WERI-Rb-1 (cell line): ENCODE data around the gene SPOCK1.

ENCODE experiments used
- DNase-seq: peaks from one replicate; pipeline ENCODE4 v3.0.0-alpha.2; 2020
- H3K27ac ChIP-seq: fragments of 250-450 bp; sonication (Bioruptor Pico); 2 replicates; pipeline ENCODE4 v1.5.1; 2020; ENCODE audit warnings: mild to moderate bottlenecking, moderate library complexity
- H3K27me3 ChIP-seq: fragments of 250-450 bp; sonication (Bioruptor Pico); 2 replicates; pipeline ENCODE4 v1.5.1; 2021; ENCODE audit warnings: mild to moderate bottlenecking, low read depth, moderate library complexity; ENCODE audit not compliant: insufficient read depth, severe bottlenecking
- H3K36me3 ChIP-seq: fragments of 250-450 bp; sonication (Bioruptor Pico); 2 replicates; pipeline ENCODE4 v1.5.1; 2020; ENCODE audit warnings: mild to moderate bottlenecking, moderate library complexity
- H3K4me3 ChIP-seq: 2 replicates; pipeline ENCODE4 v1.5.1; 2011; ENCODE audit warnings: low read depth, mild to moderate bottlenecking, control low read depth, low read length
- H3K9me3 ChIP-seq: fragments of 250-450 bp; sonication (Bioruptor Pico); 2 replicates; pipeline ENCODE4 v1.5.1; 2021; ENCODE audit warnings: mild to moderate bottlenecking, moderate library complexity; ENCODE audit not compliant: severe bottlenecking
- TF ChIP-seq, protein P1 (sequence below): IDR thresholded peaks from 2 replicates; pipeline ENCODE4 v1.5.1; 2011; ENCODE audit warnings: low read depth, mild to moderate bottlenecking, control low read depth, inconsistent platforms, low read length

Gene SPOCK1

DNA sequence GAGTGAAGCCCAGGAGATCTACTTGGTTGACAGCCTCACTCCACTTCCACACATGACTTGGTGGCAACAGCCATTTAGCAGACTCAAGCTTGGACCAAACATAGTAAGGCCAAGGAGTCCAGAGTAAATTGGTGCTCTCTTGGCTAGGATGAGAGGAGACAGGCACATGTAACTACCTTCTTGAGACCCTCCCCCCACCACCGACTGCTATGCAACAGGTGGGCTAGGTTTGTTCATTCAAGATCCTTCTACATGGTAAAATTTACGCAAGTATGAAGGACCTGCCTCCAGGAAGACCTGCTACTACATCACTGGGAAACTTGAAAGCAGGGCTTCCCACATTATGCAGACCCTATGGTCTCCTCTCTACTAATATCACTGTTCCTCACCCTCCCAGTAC, 442.4 kb downstream of the SPOCK1 start:
- Histone ChIP-seq H3K27me3 (no peaks in the 10 kb centered on the region), H3K9me3 (no peaks in the 10 kb centered on the region), H3K27ac (no peak overlapping the region), H3K4me3 (no peak overlapping the region), H3K36me3 (no peaks in the 10 kb centered on the region)
- DNase-seq = no peak
- TF ChIP-seq, protein P1, sequence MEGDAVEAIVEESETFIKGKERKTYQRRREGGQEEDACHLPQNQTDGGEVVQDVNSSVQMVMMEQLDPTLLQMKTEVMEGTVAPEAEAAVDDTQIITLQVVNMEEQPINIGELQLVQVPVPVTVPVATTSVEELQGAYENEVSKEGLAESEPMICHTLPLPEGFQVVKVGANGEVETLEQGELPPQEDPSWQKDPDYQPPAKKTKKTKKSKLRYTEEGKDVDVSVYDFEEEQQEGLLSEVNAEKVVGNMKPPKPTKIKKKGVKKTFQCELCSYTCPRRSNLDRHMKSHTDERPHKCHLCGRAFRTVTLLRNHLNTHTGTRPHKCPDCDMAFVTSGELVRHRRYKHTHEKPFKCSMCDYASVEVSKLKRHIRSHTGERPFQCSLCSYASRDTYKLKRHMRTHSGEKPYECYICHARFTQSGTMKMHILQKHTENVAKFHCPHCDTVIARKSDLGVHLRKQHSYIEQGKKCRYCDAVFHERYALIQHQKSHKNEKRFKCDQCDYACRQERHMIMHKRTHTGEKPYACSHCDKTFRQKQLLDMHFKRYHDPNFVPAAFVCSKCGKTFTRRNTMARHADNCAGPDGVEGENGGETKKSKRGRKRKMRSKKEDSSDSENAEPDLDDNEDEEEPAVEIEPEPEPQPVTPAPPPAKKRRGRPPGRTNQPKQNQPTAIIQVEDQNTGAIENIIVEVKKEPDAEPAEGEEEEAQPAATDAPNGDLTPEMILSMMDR = no peak

DNA sequence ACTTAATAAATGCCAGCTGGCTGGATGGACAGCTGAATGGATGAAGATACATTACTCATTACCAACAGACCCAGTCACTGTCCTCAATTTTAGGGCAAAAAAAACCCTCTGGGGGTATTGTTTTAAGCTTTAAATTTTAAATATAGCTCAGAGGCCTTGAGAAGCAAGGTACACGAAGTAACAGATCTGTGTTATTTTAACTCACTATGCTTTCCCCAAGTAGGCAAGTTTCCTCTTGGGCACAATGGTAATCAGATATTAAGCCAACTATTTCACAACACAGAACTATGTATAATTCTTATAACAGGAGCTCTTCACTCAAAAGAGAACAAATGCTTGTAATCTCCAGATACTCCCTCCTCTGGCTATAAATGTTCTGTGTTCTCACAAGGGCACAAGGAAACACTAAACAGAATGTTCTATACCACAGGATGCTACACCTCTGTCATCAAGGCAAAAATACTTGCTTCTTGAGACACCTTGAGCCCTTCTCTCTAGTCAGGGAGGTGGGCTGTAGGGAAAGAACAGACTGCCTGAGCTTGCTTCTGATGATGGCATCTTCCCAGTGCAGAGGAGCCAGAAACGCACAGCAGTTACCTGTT, 443.8 kb downstream of the SPOCK1 start:
- H3K9me3 ChIP-seq = no peaks in the 10 kb centered on the region
- no peak overlapping the region for H3K4me3 ChIP-seq
- TF ChIP-seq, protein P1 = no peak
- H3K27me3 ChIP-seq = no peaks in the 10 kb centered on the region
- no peak for DNase-seq
- no peaks in the 10 kb centered on the region for H3K36me3 ChIP-seq
- H3K27ac ChIP-seq = no peak overlapping the region

DNA sequence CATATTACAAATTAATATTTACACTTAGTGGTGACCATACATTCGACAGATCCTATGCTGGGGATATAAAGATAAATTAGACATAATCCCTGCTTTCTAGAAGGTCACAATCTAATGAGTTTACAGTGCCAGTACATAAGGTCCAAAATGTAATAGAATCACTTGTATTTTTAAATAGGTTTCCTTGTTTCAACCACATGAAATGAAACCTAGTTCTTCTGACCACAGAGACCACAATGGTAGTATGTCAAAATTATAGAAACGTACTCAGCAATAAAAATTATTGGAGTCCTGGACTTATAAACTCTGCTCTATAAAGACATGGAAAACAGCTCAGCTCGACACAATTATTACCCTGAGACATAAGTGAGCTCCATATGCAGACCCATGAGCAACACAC, 444.3 kb downstream of the SPOCK1 start:
- TF ChIP-seq, protein P1 = no peak
- no peaks in the 10 kb centered on the region for H3K9me3 ChIP-seq
- H3K27ac ChIP-seq = no peak overlapping the region
- H3K36me3 ChIP-seq = no peaks in the 10 kb centered on the region
- no peak overlapping the region for H3K4me3 ChIP-seq
- DNase-seq = no peak
- H3K27me3 ChIP-seq = no peaks in the 10 kb centered on the region

DNA sequence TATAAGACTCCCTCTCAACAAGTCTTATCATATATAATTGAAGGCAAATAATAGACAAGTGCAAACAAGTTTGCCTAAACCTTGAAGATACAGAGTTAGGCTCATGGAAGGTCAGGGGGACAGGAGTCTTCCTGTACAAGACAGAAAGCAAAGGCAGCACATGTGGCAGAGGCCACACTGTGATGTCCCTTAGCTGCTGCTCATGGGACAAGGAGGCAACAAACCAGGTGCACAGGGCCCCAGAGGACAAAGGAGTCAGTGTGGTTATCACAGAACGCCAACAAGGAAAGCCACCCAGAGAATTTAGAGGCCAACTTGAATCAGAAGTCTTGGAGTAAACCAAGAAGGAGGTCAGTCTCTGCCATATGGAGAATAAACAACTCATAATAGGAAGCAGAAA, 444.8 kb downstream of the SPOCK1 start:
- no peaks in the 10 kb centered on the region for H3K9me3 ChIP-seq
- H3K27ac ChIP-seq = no peak overlapping the region
- H3K4me3 ChIP-seq = no peak overlapping the region
- TF ChIP-seq, protein P1 = no peak
- DNase-seq = no peak
- no peaks in the 10 kb centered on the region for H3K36me3 ChIP-seq
- H3K27me3 ChIP-seq = no peaks in the 10 kb centered on the region

DNA sequence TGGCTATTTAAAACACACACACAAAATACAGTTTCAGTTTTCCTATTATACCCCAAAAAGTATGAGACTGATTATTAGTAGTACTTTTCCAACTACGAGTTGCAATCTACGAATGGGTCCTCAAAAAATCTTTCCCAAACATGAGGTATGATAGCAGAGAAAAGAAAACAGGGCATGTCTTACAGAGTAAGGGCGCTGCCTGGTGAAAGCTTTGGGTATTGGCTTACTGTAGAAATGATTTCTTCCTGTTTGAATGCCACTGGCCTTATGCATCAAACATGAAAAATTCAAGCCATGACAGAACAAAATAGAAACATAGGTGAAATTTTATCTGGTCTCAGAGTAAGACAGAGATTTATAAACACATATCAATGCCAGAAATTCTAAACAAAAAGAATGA, 448.0 kb downstream of the SPOCK1 start:
- H3K9me3 ChIP-seq = no peaks in the 10 kb centered on the region
- no peak overlapping the region for H3K27ac ChIP-seq
- H3K4me3 ChIP-seq = no peak overlapping the region
- H3K36me3 ChIP-seq = no peaks in the 10 kb centered on the region
- H3K27me3 ChIP-seq = no peaks in the 10 kb centered on the region
- TF ChIP-seq, protein P1 = peak; percentile 68
- DNase-seq = peak; percentile 15
